Tibial nerve (tissue), 4 donors: ENCODE data around the gene TMEM222. TPM values are rescaled to one million over a fixed set of nuclear protein-coding genes. Genes with fewer than 3 reads are reported as not detected.

Source experiments
- DNase-seq, 2 donors: peaks; one replicate each; pipeline ENCODE4 v3.0.0-alpha.2; 2019; ENCODE audit warnings: low spot score in 2 of 2
- H3K27ac ChIP-seq, 4 donors: fragments of 200-600 bp; sonication (generic) in 3 of 4; one replicate each; pipeline ENCODE4 v1.5.1; 2017 to 2019; ENCODE audit warnings: mild to moderate bottlenecking in 1 of 4
- H3K27me3 ChIP-seq, 2 donors: fragments of 200-600 bp; sonication (generic) in 1 of 2; one replicate each; pipeline versions ENCODE4 v1.5.1 to v1.6.0; 2017 to 2019
- H3K36me3 ChIP-seq, 3 donors: fragments of 200-600 bp; sonication (generic); one replicate each; pipeline ENCODE4 v1.5.1; 2018 to 2019
- H3K4me1 ChIP-seq, 4 donors: fragments of 200-600 bp; sonication (generic) in 3 of 4; one replicate each; pipeline ENCODE4 v1.5.1; 2017 to 2019
- H3K4me3 ChIP-seq, 4 donors: fragments of 200-600 bp; sonication (generic) in 3 of 4; one replicate each; pipeline ENCODE4 v1.5.1; 2017 to 2019; ENCODE audit warnings: mild to moderate bottlenecking in 1 of 4, moderate library complexity in 1 of 4
- H3K9me3 ChIP-seq, 4 donors: fragments of 200-600 bp; sonication (generic) in 3 of 4; one replicate each; pipeline ENCODE4 v1.5.1; 2017 to 2019
- EP300 ChIP-seq, 2 donors: sonication (generic); formaldehyde crosslinking; IDR thresholded peaks; one replicate each; pipeline ENCODE4 v1.6.1; 2017; ENCODE audit warnings: antibody characterized with exemption in 2 of 2, mild to moderate bottlenecking in 1 of 2
- POLR2A ChIP-seq, 2 donors: fragments of 450-650 bp; IDR thresholded peaks; one replicate each; pipeline ENCODE4 v1.6.1; 2017; ENCODE audit warnings: antibody characterized with exemption in 2 of 2, mild to moderate bottlenecking in 2 of 2, moderate library complexity in 2 of 2
- WGBS, 2 donors: methylation state at CpG; one replicate each; pipeline ENCODE4 v1.1.5; 2018; 5-methylcytosine and 5-hydroxymethylcytosine counted together
- total RNA-seq, 4 donors: library from RNA; depleted of rRNA; stranded (reverse); fragments of >200 nt; gene quantifications; one replicate each; pipeline ENCODE4 v1.1.0, GENCODE V29; 2016
- TF ChIP-seq, protein P1 (sequence below), 5 experiments: fragments of 200-600 bp in 3 of 5; fragments of 450-650 bp in 2 of 5; sonication (generic) in 3 of 5; IDR thresholded peaks; one replicate each; pipeline ENCODE4 v1.5.1; 2016 to 2019; ENCODE audit warnings: antibody characterized with exemption in 5 of 5, mild to moderate bottlenecking in 3 of 5, moderate library complexity in 2 of 5

The TMEM222 gene
- total RNA-seq, 4 donors from 2014 or later: 21.4 to 35.4 (median 27.5) TPM

DNA sequence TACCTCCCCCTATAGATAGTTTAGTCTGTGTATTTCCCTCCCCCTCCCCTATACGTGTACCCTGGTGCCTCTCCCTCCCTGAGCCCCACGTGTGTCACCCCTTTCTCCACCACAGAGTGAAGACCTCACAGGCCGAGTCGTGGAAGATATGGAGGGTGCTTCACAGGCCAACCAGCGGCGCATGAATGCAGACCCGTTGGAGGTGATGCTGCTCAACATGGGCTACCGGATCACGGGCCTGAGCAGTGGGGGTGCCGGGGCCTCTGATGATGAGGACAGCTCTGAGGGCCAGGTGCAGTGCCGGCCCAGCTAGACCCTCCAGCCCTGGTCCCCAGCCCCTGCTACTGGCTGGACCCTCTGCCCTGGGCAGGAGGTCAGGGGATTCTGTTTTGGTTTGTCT, 15.9 kb upstream of the TMEM222 start:
- DNase-seq: no peak
- 81 to 84% methylated on average over 11 of the region's 11 CpGs for WGBS, 2 donors
- no peak overlapping the region for H3K27ac ChIP-seq
- H3K4me3 ChIP-seq: no peak overlapping the region
- H3K27me3 ChIP-seq: no peaks in the 10 kb centered on the region
- TF ChIP-seq POLR2A (IDR thresholded peaks at IDR 0.05) (no peak), EP300 (IDR thresholded peaks at IDR 0.05) (no peak)
- TF ChIP-seq, protein P1, sequence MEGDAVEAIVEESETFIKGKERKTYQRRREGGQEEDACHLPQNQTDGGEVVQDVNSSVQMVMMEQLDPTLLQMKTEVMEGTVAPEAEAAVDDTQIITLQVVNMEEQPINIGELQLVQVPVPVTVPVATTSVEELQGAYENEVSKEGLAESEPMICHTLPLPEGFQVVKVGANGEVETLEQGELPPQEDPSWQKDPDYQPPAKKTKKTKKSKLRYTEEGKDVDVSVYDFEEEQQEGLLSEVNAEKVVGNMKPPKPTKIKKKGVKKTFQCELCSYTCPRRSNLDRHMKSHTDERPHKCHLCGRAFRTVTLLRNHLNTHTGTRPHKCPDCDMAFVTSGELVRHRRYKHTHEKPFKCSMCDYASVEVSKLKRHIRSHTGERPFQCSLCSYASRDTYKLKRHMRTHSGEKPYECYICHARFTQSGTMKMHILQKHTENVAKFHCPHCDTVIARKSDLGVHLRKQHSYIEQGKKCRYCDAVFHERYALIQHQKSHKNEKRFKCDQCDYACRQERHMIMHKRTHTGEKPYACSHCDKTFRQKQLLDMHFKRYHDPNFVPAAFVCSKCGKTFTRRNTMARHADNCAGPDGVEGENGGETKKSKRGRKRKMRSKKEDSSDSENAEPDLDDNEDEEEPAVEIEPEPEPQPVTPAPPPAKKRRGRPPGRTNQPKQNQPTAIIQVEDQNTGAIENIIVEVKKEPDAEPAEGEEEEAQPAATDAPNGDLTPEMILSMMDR (IDR thresholded peaks at IDR 0.05): no peak
- peaks cover 0 to 10% (median 2%) of the 10 kb centered on the region in 4 donors for H3K4me1 ChIP-seq
- H3K36me3 ChIP-seq: peaks cover 0 to 86% (median 9%) of the 10 kb centered on the region in 3 donors
- no peaks in the 10 kb centered on the region for H3K9me3 ChIP-seq

DNA sequence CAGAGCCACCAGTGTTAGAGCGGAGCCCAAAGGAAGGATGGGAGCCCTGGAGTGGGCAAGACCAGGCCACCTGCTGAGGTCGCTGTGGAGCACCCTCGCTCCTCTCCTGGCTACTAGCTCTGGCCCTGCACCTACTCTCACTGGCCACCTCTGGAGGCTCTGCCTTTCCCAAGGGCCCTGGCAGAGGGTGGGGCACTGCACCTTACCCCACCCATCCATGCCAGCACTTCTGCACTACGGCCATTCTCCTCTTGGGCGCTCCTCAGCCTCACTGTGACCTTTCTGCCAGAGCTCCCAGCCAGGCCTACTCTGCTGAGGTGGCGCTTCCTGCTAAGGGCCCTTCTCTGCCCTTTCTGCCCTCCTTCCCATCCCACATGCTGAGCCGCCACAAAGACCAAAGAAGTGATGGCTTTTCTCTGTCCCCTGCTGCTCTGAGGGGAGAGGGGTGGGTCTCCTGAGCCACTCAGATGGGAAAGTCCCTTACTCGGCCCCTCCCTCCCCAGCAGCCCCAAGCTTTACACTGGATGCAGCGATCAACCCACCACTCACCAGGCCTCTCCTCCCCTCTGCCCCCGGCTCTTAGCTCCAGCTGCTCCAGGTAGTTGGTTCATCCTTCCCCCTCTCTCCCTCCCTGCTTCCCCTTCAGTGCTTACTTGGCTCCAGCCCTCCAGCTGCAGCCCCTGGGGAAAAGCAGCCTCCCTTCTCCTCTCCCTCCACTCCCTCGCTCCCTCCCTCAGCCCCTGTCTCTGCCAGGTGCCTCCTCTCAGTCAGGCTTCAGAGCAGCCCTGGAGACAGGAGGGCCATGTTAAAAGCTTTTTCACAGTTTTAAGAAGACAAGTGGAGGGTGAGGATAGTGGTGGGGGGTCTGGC, 14.8 kb upstream of the TMEM222 start:
- no peaks in the 10 kb centered on the region for H3K27me3 ChIP-seq
- no peak overlapping the region for H3K27ac ChIP-seq
- peaks cover 0 to 80% (median 0%) of the 10 kb centered on the region in 3 donors for H3K36me3 ChIP-seq
- no peak overlapping the region for H3K4me3 ChIP-seq
- WGBS, 2 donors: 60 to 78% methylated on average over 11 of the region's 11 CpGs
- DNase-seq: no peak
- peaks cover 0 to 4% (median 0%) of the 10 kb centered on the region in 4 donors for H3K4me1 ChIP-seq
- TF ChIP-seq POLR2A (IDR thresholded peaks at IDR 0.05) (no peak), EP300 (IDR thresholded peaks at IDR 0.05) (no peak)
- TF ChIP-seq, protein P1 (IDR thresholded peaks at IDR 0.05): no peak
- H3K9me3 ChIP-seq: no peaks in the 10 kb centered on the region

DNA sequence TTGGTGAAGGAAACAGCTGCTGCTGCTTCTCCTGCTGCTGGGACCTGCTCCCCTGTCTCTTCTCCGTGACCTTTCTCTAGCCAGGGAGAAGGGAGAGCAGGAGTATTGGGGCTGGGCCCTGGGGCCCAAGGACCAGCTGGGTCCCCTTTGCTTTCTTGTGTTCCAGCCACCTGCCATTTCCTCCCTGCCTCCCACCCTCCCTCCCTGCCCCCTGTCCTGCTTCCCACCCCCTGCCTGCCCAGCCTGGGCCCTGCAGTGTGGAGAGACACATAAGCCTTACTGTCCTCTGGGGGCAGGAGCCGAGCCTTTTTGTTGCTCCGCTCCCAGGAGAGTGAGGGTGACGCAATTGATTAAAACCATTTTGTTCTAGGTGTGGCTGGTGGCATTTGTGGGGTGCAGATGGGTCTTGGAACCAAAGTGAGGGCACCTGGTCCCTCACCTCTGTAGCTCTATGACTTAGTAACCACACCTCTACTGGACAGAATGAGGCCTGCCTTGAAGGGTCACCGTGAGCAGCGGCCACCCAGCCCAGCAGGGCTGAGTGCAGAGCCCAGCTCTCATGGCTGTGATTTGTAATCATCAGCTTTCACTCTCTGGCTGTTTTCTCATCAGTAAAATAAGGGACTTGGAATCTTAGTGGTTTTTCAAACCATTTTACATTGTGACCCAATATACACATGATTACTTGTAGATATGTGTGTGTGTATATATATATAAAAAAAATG, 13.9 kb upstream of the TMEM222 start:
- Histone ChIP-seq H3K27me3 (no peaks in the 10 kb centered on the region), H3K36me3 (peaks cover 0 to 71% (median 0%) of the 10 kb centered on the region in 3 donors), H3K27ac (no peak overlapping the region), H3K4me1 (peaks cover 0 to 4% (median 0%) of the 10 kb centered on the region in 4 donors), H3K9me3 (no peaks in the 10 kb centered on the region), H3K4me3 (no peak overlapping the region)
- WGBS, 2 donors: 80 to 82% methylated on average over 6 of the region's 6 CpGs
- TF ChIP-seq EP300 (IDR thresholded peaks at IDR 0.05): no peak
- TF ChIP-seq POLR2A (IDR thresholded peaks at IDR 0.05): no peak
- TF ChIP-seq, protein P1 (IDR thresholded peaks at IDR 0.05): no peak
- no peak for DNase-seq

DNA sequence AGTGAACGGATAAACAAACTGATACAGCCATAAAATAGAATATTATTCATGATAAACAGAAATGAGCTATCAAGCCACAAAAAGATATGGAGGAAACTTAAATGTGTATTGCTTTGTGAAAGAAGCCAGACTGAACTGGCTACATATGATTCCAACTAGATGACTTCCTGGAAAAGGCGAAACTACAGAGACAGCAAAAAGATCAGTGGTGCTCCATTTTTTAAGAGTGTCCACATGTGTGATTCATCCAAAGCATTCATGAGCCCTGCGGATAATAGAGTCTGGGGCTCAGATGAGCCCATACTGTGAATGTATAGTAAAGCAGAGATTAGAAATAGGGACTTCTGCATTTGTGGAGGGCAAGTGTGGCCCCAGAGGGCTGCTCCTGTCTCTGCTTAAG, 7.8 kb upstream of the TMEM222 start:
- H3K4me3 ChIP-seq: no peak overlapping the region
- TF ChIP-seq, protein P1 (IDR thresholded peaks at IDR 0.05): no peak
- TF ChIP-seq POLR2A (IDR thresholded peaks at IDR 0.05) (no peak), EP300 (IDR thresholded peaks at IDR 0.05) (no peak)

DNA sequence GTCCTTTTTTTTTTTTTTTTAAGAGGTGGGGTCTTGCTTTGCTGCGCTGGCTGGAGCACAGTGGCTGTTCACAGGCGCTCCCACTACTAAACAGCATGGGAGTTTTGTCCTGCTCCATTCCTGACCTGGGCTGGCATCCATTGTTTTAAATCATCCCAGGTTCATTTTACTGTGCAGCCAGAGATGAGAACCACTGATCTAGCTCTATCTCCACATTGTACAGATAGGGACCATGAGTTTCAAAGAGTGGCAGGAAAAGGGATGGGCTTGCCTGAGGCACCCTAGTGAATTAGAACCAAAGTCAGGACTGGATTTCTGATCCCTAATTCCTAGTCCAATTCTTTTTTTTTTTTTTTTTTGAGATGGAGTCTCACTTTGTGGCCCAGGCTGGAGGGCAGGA, 7.2 kb upstream of the TMEM222 start:
- no peaks in the 10 kb centered on the region for H3K27me3 ChIP-seq
- H3K9me3 ChIP-seq: no peaks in the 10 kb centered on the region
- WGBS, 2 donors: 34% methylated on average over 2 of the region's 2 CpGs
- H3K4me1 ChIP-seq: peaks cover 0 to 5% (median 0%) of the 10 kb centered on the region in 4 donors
- no peak overlapping the region for H3K4me3 ChIP-seq
- TF ChIP-seq, protein P1 (IDR thresholded peaks at IDR 0.05): no peak
- no peak for TF ChIP-seq POLR2A (IDR thresholded peaks at IDR 0.05)
- no peak for TF ChIP-seq EP300 (IDR thresholded peaks at IDR 0.05)
- no peak for DNase-seq
- no peak overlapping the region for H3K27ac ChIP-seq
- peaks cover 0 to 16% (median 0%) of the 10 kb centered on the region in 3 donors for H3K36me3 ChIP-seq

More for the DNA sequence above, 7.8 kb upstream of the TMEM222 start:
- 69 to 78% methylated on average over 3 of the region's 3 CpGs for WGBS, 2 donors
- peaks cover 0 to 18% (median 0%) of the 10 kb centered on the region in 3 donors for H3K36me3 ChIP-seq
- no peak overlapping the region for H3K27ac ChIP-seq
- no peaks in the 10 kb centered on the region for H3K27me3 ChIP-seq
- DNase-seq: no peak
- no peaks in the 10 kb centered on the region for H3K9me3 ChIP-seq
- peaks cover 0 to 5% (median 0%) of the 10 kb centered on the region in 4 donors for H3K4me1 ChIP-seq
